Measurements from ENCODE around the gene PMM2.

Gene PMM2

GRCh38 chr16:8807189-8807588 is 9.6 kb downstream of the PMM2 start:
- TF ChIP-seq CTCF (conservative IDR thresholded peaks at IDR 0.05; ENCODE audit: low read depth, low read length) = no peak
- no peak overlapping the region for H3K4me3 ChIP-seq (ENCODE audit: low read depth, low read length)
- DNase-seq (ENCODE audit: low read depth) = no peak

GRCh38 chr16:8808009-8808408 is 10.4 kb downstream of the PMM2 start:
- no peak overlapping the region for H3K4me3 ChIP-seq (ENCODE audit: low read depth, low read length)
- no peak for TF ChIP-seq CTCF (conservative IDR thresholded peaks at IDR 0.05; ENCODE audit: low read depth, low read length)
- DNase-seq (ENCODE audit: low read depth) = no peak

GRCh38 chr16:8808613-8809353 is 11.1 kb downstream of the PMM2 start:
- no peak for TF ChIP-seq CTCF (conservative IDR thresholded peaks at IDR 0.05; ENCODE audit: low read depth, low read length)
- DNase-seq (ENCODE audit: low read depth) = no peak
- H3K4me3 ChIP-seq (ENCODE audit: low read depth, low read length) = no peak overlapping the region

GRCh38 chr16:8812162-8812843 is 14.7 kb downstream of the PMM2 start:
- no peak for TF ChIP-seq CTCF (conservative IDR thresholded peaks at IDR 0.05; ENCODE audit: low read depth, low read length)
- DNase-seq (ENCODE audit: low read depth) = no peak
- no peak overlapping the region for H3K4me3 ChIP-seq (ENCODE audit: low read depth, low read length)

GRCh38 chr16:8814095-8814806 is 16.6 kb downstream of the PMM2 start:
- H3K4me3 ChIP-seq (ENCODE audit: low read depth, low read length) = no peak overlapping the region
- no peak for DNase-seq (ENCODE audit: low read depth)
- TF ChIP-seq CTCF (conservative IDR thresholded peaks at IDR 0.05; ENCODE audit: low read depth, low read length) = no peak

- H3K4me3 ChIP-seq (ENCODE audit: low read depth, low read length) = no peak overlapping the region
- no peak for TF ChIP-seq CTCF (conservative IDR thresholded peaks at IDR 0.05; ENCODE audit: low read depth, low read length)
- DNase-seq (ENCODE audit: low read depth) = no peak
Measured at GRCh38 chr16:8816967-8817655, 19.5 kb downstream of the PMM2 start.
